NCI-H1417 treated with DMSO at 0.1 percent for 48 hours (cell line): Measurements from ENCODE around the gene PHF2.

Experiments used
- DNase-seq: peaks from one replicate; lab custom pipeline; 2025; lab: John Stamatoyannopoulos, UW

PHF2 gene

DNA sequence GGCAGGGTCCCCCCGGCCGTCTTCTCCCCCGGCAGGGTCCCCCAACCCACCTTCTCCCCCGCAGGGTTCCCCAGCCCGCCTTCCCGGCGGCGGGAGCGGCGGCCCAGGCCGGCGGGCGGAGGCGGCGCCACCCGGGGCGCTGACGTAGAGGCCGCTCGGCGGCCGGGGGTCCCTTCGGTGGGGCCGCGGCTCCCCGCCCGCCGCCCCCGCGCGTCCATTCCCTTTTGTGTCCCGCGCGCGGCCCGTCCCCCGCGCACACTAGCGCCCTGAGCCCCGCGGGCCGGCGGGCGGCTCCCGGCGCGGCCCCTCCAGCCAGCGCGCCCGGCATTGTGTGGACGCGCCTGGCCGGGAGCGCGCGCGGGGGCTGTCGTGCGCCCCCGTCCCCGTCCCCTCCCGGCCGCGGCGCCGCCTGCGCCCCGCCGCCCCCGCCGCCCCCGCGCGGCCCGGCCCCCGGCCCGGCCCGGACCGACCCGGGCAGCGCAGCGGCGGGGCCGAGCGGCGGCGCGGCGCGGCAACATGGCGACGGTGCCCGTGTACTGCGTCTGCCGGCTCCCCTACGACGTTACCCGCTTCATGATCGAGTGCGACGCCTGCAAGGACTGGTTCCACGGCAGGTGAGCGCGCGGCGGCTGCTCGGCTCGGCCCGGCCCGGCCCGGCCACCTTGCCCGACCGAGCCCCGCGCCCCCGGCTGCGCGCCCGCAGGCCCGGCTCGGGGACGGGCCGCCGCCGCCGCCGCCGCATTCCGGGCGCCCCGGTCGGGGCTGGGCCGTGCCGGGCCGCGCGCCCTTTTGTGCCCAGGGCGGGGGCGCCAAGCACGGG is at the start of gene PHF2:
TSS of gene PHF2 (plus strand) at position 327 of the 820 bp plus-strand sequence. CDS start at position 517, 190 bp downstream.
- no peak for DNase-seq

- DNase-seq: no peak
Observed at GRCh38 chr9:93531374-93531773, 45.0 kb upstream of the PHF2 start.

DNA sequence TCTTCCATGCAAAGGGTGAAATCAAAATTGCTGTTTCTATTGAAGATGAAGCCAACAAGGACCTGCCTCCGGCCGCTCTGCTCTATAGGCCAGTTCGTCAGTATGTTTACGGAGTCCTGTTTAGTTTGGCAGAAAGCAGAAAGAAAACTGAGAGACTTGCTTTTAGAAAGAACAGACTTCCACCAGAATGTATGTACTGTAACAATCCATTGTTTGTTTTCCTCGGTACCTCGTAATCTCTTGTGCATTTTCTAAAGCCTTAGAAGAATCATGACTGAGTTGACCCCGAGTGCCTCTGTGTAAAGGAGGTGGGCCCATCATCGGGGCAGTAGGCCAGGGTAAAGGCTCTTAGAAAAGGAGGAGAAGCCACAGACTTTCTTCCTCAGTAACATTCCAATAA is 44.2 kb upstream of the PHF2 start:
- DNase-seq: no peak

- DNase-seq: no peak
Observed at GRCh38 chr9:93533863-93534262, 42.5 kb upstream of the PHF2 start.

GRCh38 chr9:93536167-93536566 is 40.2 kb upstream of the PHF2 start:
- no peak for DNase-seq

- DNase-seq: no peak
Observed at GRCh38 chr9:93536874-93537273, 39.5 kb upstream of the PHF2 start.

GRCh38 chr9:93540305-93540704 is 36.1 kb upstream of the PHF2 start:
- DNase-seq: no peak

- DNase-seq: no peak
Observed at GRCh38 chr9:93541005-93541404, 35.4 kb upstream of the PHF2 start.

DNA sequence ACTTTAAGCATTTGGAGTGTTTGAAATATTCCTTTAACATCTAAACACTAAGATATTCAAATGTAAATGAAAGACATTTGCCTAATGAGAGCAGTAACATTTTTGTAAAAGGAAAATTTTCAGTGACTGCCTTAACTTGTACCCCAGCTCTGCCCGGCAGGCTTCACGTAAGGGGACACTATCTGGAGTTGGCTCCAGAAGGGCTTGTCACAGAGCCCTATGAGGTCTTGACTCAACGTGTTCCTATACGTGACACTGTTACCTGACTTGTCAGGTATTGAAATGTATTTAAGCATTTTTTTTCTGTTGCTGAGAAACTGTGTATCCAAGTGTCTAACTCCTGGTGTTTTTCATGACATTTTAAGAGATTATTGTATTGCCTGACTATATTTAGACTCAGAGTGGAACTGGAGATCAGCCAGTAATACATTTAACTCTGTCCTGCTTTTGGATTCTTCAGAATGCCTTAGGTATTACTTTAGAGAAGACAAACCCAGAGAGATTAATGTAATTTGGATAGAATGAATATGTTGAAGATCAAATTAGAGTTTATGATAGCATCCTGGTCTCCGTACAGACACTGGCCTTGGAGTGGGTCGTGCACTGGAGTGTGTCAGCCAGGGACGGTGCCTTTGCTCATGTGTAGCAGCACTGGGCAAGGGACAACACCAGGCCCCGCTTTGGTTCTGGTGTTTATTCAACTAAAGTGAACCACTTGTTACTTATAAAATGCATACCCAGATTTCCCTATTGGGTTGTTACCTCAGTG is 34.6 kb upstream of the PHF2 start:
- no peak for DNase-seq

DNA sequence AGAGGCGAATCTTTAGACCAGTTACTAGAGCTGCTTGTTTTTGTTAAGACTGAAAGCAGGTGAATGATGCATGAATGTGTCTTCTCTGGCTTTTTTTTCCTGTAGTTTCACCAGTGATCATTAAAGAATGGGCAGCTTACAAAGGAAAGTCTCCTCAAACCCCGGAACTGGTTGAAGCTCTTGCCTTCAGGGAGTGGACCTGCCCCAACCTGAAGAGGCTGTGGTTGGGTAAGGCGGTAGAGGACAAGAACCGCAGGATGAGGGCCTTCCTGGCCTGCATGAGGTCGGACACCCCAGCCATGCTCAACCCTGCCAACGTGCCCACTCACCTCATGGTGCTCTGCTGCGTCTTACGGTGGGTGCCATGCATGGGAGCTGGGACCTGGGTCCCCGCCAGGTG is 33.3 kb upstream of the PHF2 start:
- DNase-seq: no peak

DNA sequence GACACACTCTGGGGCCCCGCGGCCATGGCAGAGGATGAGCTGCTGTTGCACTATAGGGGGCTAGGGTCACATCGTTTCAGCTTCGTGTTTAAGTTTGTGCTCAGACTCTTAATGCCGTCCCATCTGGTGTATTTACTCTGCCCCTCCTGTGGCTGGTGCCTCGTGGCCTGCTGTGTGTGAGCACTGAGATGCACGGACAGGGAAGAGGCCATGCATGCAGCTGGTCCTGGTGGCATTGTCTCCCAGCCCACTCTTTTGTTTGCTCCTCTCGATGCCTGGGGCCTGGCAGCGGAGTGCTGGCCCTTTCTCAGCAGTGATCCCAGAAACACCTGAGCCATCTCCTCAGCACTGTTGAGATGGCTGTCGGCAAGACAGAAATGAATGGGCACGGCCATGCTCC is 30.0 kb upstream of the PHF2 start:
- DNase-seq: no peak

DNA sequence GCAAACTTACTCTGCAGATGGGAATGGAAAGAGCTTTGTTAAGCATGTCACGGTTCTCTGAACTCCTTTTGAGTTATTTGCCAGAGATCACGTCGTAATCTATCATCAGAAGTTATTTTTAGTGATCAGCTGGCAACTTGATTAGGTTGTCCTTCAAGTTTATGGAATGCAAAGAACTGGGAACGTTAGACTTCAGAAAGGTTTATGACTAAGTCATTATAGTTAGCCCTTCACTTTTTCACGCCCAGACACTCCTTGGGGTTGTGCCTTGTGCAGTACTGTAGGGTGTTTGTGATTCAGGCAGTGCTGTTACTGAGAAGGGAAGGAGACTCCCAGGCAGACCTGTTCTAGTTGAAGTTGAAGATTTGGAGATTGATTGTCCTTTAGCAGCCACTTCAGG is 26.8 kb upstream of the PHF2 start:
- no peak for DNase-seq

- DNase-seq: no peak
Observed at GRCh38 chr9:93552923-93553322, 23.5 kb upstream of the PHF2 start.

DNA sequence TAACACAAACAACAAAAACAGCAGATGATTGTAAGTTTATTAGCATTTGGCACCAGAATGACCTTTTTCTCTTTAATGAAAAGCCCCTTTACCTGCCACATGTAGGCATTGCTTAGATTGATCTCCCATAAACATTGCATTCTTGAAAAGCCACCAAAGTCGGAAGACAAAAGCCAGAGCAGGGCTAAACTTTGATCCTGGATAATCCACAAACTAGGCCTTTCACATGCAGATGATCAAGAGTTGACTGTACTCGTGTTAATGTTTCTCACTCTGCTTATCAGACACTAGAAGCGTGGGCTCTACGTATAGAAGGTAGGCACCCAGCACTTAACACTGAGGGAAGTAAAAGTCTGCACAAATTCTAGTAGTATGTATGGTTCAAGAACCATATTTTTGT is 21.0 kb upstream of the PHF2 start:
- DNase-seq: no peak

DNA sequence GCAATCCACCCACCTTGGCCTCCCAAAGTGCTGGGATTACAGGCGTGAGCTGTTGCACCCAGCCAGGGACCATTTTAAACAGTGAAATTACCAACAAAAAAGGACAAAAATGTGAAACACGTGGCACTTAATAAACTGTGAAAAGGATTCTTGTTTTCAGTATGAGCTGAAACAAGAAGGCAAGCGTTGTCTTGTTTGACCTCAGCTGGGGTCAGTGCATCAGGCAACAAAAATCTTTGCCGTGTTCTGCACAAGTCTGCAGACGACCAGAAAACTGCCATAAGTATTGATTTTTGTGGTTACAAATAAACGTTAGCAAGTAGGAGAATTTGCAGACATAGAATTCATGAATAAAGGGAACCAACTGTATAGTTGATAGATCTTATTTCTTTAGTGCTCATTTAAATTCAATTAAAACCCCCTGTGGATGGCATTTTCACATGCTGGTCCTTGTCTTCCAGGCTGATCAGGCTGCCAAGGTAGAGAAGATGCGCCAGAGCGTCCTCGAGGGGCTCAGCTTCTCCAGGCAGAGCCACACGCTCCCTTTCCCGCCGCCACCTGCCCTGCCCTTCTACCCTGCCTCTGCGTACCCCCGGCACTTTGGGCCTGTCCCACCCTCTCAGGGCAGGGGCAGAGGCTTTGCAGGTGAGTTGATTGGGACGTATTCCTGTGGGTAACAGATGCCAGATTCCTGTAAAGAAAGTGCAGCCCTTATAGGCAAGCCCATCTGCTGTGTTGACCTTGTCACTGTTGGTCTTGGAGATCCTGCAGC is 18.8 kb upstream of the PHF2 start:
- no peak for DNase-seq

GRCh38 chr9:93558503-93558902 is 17.9 kb upstream of the PHF2 start:
- DNase-seq: no peak

DNA sequence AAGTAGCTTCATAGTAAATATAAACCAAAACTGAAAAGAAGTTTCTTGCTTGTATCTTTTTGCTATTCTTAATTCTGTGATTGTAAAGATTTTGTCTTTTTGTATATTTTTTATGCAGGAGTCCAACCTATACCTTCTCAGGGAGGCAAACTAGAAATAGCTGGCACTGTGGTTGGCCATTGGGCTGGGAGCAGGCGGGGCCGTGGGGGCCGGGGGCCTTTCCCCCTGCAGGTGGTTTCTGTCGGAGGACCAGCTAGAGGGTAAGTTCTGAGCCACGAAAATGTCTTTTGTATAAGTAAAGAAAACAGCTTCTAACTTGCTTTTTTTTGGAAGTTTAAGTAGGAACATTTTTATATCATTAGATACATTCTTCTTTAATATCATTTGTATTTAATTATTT is 15.4 kb upstream of the PHF2 start:
- DNase-seq: no peak

DNA sequence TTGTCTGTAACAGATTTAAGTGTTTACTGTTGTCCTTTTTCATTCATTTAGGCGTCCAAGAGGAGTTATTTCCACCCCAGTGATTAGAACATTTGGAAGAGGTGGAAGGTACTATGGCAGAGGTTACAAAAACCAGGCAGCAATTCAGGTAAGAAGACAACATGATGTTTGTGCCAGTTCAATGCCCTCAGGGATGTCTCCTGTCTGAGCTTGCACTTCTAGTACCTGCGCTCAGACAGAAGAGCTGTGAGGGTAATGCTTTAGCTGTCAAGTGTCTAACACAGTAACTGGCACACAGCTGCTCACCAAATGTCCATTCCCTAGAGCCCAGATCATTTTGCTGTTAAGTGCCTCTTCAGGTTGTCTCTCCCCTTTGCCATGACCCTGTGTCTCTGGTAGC is 14.2 kb upstream of the PHF2 start:
- no peak for DNase-seq

DNA sequence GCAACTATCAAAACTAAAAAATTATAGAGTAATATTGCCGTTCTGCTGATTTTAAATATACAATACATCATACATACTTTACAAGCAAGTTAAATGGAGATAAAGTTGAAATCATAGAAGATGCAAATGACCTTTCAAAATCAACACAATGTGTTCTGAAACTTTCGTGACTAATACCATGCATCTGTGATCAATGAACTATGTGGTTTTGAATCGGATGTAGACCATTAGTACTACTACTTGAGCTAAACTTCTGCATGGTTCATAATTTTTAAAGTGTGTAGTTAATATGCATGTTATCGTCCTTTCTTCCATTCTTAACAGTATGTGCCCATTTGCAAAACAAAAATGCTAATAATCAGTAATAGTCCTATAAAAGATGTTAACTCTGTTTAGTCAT is 11.3 kb upstream of the PHF2 start:
- DNase-seq: no peak

- DNase-seq: peak; percentile 87
Observed at GRCh38 chr9:93566408-93567270, 9.7 kb upstream of the PHF2 start.

- DNase-seq: no peak
Observed at GRCh38 chr9:93567271-93567959, 9.0 kb upstream of the PHF2 start.
